HepG2 (cell line): ENCODE data around the gene FITM1. TPM values are rescaled to one million over a fixed set of nuclear protein-coding genes. Genes with fewer than 3 reads are reported as not detected.

Experiments
- ATAC-seq: fragments of 200-7000 bp; cut with Tn5 transposase; 3 replicates; pipeline ENCODE4 v1.9.1; 2020; ENCODE audit warnings: mild to moderate bottlenecking, moderate library complexity
- BruUV-seq: library from RNA; stranded (reverse); fragments of 400-500 nt; replicated peaks from 2 replicates; lab custom pipeline; 2021; lab: Mats Ljungman, UMichigan
- CTCF ChIA-PET: fragments of 300-600 bp; formaldehyde crosslinking; extraction: SDS; loops from one replicate; lab custom pipeline; 2021; ENCODE audit warnings: low total read pairs, inconsistent platforms, low intra/inter-chr PET ratio; lab: Yijun Ruan, JAX
- POLR2A ChIA-PET: fragments of 350-600 bp; sonication (Branson Sonifier 250); formaldehyde crosslinking; loops from one replicate; lab custom pipeline; 2020; ENCODE audit warnings: antibody characterized with exemption, inconsistent platforms; lab: Yijun Ruan, JAX
- DNase-seq: peaks from one replicate; pipeline ENCODE4 v3.0.0-alpha.2; 2015; ENCODE audit warnings: low spot score
- FAIRE-seq: peaks from 3 replicates; lab custom pipeline; 2011; peaks lifted over from hg19 to GRCh38; lab: Jason Lieb, UNC
- H2AFZ ChIP-seq: one replicate; pipeline ENCODE4 v1.6.1; 2011; ENCODE audit warnings: low read length, inconsistent platforms
- H3K27ac ChIP-seq: fragments of 300-600 bp; 3 replicates; pipeline ENCODE4 v1.8.0; 2011; ENCODE audit warnings: mixed run types, mild to moderate bottlenecking, mixed read lengths, low read length, inconsistent platforms; ENCODE audit not compliant: insufficient read depth; ENCODE audit errors: extremely low read length
- H3K27me3 ChIP-seq, 2 experiments: fragments of 200-600 bp in 1 of 2; 2 replicates in 1 of 2; 3 replicates in 1 of 2; pipeline versions ENCODE4 v1.6.0 to v1.8.0; 2011; ENCODE audit warnings: low read length in 2 of 2, mild to moderate bottlenecking in 2 of 2, moderate library complexity in 2 of 2, inconsistent platforms in 1 of 2; ENCODE audit not compliant: insufficient read depth in 2 of 2, control insufficient read depth in 1 of 2
- H3K36me3 ChIP-seq, 2 experiments: fragments of 200-600 bp in 1 of 2; replicated peaks in 1 of 2; 2 replicates in 1 of 2; 3 replicates in 1 of 2; pipeline versions ENCODE4 v1.5.1 to v1.8.0; 2011; ENCODE audit warnings: low read length in 2 of 2, inconsistent platforms in 1 of 2; ENCODE audit not compliant: insufficient read depth in 2 of 2, control insufficient read depth in 1 of 2
- H3K4me1 ChIP-seq: 2 replicates; pipeline ENCODE4 v1.5.1; 2012; ENCODE audit warnings: low read length, inconsistent platforms; ENCODE audit not compliant: insufficient read depth
- H3K4me2 ChIP-seq: 2 replicates; pipeline ENCODE4 v1.6.0; 2011; ENCODE audit warnings: low read depth, low read length, inconsistent platforms
- H3K4me3 ChIP-seq, 3 experiments: fragments of 200-600 bp in 1 of 3; sonication (generic), shearing (Covaris generic) in 1 of 3; replicated peaks in 1 of 3; 2 replicates each; pipeline ENCODE4 v1.5.1; 2011 to 2016; ENCODE audit warnings: low read length in 3 of 3, inconsistent platforms in 2 of 3, low read depth in 2 of 3, mild to moderate bottlenecking in 2 of 3, control low read depth in 1 of 3, mixed read lengths in 1 of 3; ENCODE audit not compliant: insufficient read depth in 1 of 3
- H3K79me2 ChIP-seq: one replicate; pipeline ENCODE4 v1.6.1; 2011; ENCODE audit warnings: low read length, inconsistent platforms; ENCODE audit not compliant: insufficient read depth
- H3K9ac ChIP-seq: 2 replicates; pipeline ENCODE4 v1.6.0; 2011; ENCODE audit warnings: mild to moderate bottlenecking, low read depth, low read length, inconsistent platforms; ENCODE audit not compliant: insufficient read depth
- H3K9me3 ChIP-seq: 2 replicates; pipeline ENCODE4 v1.5.1; 2012; ENCODE audit warnings: mild to moderate bottlenecking, low read length
- H4K20me1 ChIP-seq: 2 replicates; pipeline ENCODE4 v1.6.0; 2011; ENCODE audit warnings: inconsistent platforms, mild to moderate bottlenecking, low read length, moderate library complexity; ENCODE audit not compliant: insufficient read depth
- KLF9 ChIP-seq: IDR thresholded peaks from 2 replicates; pipeline ENCODE4 v1.6.1; 2016; ENCODE audit warnings: low read depth
- NFKB2 ChIP-seq: sonication (generic); formaldehyde crosslinking; IDR thresholded peaks from 2 replicates; pipeline ENCODE4 v1.4.0; 2020; ENCODE audit warnings: missing genetic modification reagents, borderline replicate concordance
- PLRG1 ChIP-seq: fragments of 450-650 bp; conservative IDR thresholded peaks from 2 replicates; pipeline ENCODE4 v1.6.1; 2016
- RARA ChIP-seq: IDR thresholded peaks from 2 replicates; pipeline ENCODE4 v1.6.1; 2016; ENCODE audit warnings: missing genetic modification reagents, missing compliant biosample characterization
- TCF7L2 ChIP-seq: IDR thresholded peaks from 2 replicates; pipeline ENCODE4 v1.6.1; 2011; ENCODE audit warnings: mild to moderate bottlenecking, low read depth, low read length, moderate library complexity
- TEAD2 ChIP-seq: sonication (generic); formaldehyde crosslinking; IDR thresholded peaks from 2 replicates; pipeline ENCODE4 v1.9.0; 2021; ENCODE audit warnings: missing genetic modification reagents
- ZMYM2 ChIP-seq: sonication (generic); formaldehyde crosslinking; IDR thresholded peaks from 2 replicates; pipeline ENCODE4 v1.8.0; 2022; ENCODE audit warnings: mild to moderate bottlenecking, missing genetic modification reagents
- ZMYM4 ChIP-seq: sonication (generic); formaldehyde crosslinking; IDR thresholded peaks from 2 replicates; pipeline ENCODE4 v1.8.1; 2023; ENCODE audit warnings: mild to moderate bottlenecking, missing genetic modification reagents
- ZNF256 ChIP-seq: sonication (generic); formaldehyde crosslinking; conservative IDR thresholded peaks from 2 replicates; pipeline ENCODE4 v1.4.0; 2020; ENCODE audit warnings: missing genetic modification reagents
- ZNF772 ChIP-seq: sonication (generic); formaldehyde crosslinking; IDR thresholded peaks from 2 replicates; pipeline ENCODE4 v1.5.0; 2020; ENCODE audit warnings: mild to moderate bottlenecking, missing genetic modification reagents
- ZNF788 ChIP-seq: sonication (generic); formaldehyde crosslinking; IDR thresholded peaks from 2 replicates; pipeline ENCODE4 v1.5.0; 2020; ENCODE audit warnings: mild to moderate bottlenecking, missing genetic modification reagents, borderline replicate concordance
- WGBS: methylation state at CpG from one replicate; pipeline ENCODE4 v1.1.6; 2017; ENCODE audit warnings: low lambda C conversion rate; 5-methylcytosine and 5-hydroxymethylcytosine counted together
- in situ Hi-C: cut with HindIII; loops from 2 replicates; pipeline ENCODE4 v1.10.0; 2017; ENCODE audit warnings: low pct_unique_long_range_greater_than_20kb; ENCODE audit not compliant: extremely low pct_ligation_motif_present
- intact Hi-C: fragments of 100-400 bp; cut with micrococcal nuclease; formaldehyde crosslinking; loops from one replicate; pipeline ENCODE4 v1.10.0; 2022; ENCODE audit not compliant: unreplicated experiment
- polyA plus RNA-seq, 8 experiments: library from polyadenylated mRNA; depleted of rRNA in 3 of 8; stranded (reverse) in 7 of 8; unstranded in 1 of 8; fragments of >200 nt; fragmentation: Illumina TruSeq in 4 of 8; extraction: Trizol in 4 of 8; gene quantifications; 2 replicates each; pipeline versions ENCODE4 v1.2.1 to v1.2.3, GENCODE V29; 2011 to 2016; ENCODE audit warnings: low read depth in 4 of 8, missing spikeins in 1 of 8, mixed read lengths in 1 of 8; ENCODE audit not compliant: insufficient read depth in 1 of 8
- total RNA-seq, 5 experiments: library from RNA; depleted of rRNA; stranded (reverse); fragments of >200 nt; fragmentation: Illumina TruSeq; extraction: Trizol; gene quantifications; 2 replicates each; pipeline ENCODE4 v1.2.3, GENCODE V29; 2016; ENCODE audit warnings: low read depth in 1 of 5
- TF ChIP-seq, protein P1 (sequence below): sonication (generic); formaldehyde crosslinking; IDR thresholded peaks from 2 replicates; pipeline ENCODE4 v1.5.0; 2020; ENCODE audit warnings: missing genetic modification reagents, mild to moderate bottlenecking, borderline replicate concordance
- TF ChIP-seq, protein P2 (sequence below): conservative IDR thresholded peaks from 2 replicates; pipeline ENCODE4 v1.6.1; 2018; ENCODE audit warnings: missing genetic modification reagents
- TF ChIP-seq, protein P3 (sequence below): IDR thresholded peaks from 2 replicates; pipeline ENCODE4 v1.6.1; 2016; ENCODE audit warnings: mild to moderate bottlenecking
- TF ChIP-seq, protein P4 (sequence below): sonication (generic); formaldehyde crosslinking; IDR thresholded peaks from 2 replicates; pipeline ENCODE4 v1.8.0; 2023; ENCODE audit warnings: mild to moderate bottlenecking, missing genetic modification reagents
- TF ChIP-seq, protein P5 (sequence below): sonication (generic); formaldehyde crosslinking; IDR thresholded peaks from 2 replicates; pipeline ENCODE4 v1.5.0; 2020; ENCODE audit warnings: mild to moderate bottlenecking, missing genetic modification reagents

Gene FITM1
- total and polyA plus RNA-seq, 2 of the 13 experiments (the other 11 are each of a cell fraction or from before 2014, with no cell fraction given) = 2.7 to 5.8 TPM

DNA sequence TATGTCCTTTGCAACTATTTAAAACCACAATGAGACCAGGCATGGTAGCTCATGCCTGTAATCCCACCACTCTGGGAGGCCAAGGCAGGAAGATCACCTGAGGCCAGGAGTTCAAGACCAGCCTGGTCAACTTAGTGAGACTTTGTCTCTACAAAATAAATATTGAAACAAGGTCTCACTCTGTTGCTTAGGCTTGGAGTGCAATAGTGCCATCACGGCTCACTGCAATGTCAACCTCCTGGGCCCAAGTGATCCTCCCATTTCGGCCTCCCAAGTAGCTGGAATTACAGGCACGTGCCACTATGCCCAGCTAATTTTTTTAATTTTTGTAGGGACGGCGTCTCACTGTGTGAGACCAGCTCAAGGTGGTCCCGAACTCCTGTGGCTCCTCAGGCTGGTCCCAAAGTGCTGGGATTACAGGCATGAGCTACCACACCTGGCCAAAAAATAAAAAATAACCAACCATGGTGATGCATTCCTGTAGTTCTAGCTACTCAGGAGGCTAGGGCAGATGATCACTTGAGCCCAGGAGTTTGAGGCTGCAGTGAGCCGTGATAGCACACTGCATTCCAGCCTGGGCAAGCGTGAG lies 955 bp upstream of the FITM1 start:
- Histone ChIP-seq H3K4me3 (no peak overlapping the region), H3K36me3 (no peaks in the 10 kb centered on the region), H2AFZ (no peak overlapping the region), H3K27me3 (no peaks in the 10 kb centered on the region), H3K4me1 (peaks cover 40% of the 10 kb centered on the region), H4K20me1 (no peaks in the 10 kb centered on the region), H3K79me2 (no peaks in the 10 kb centered on the region), H3K9ac (no peak overlapping the region), H3K9me3 (no peaks in the 10 kb centered on the region), H3K27ac (no peak overlapping the region), H3K4me2 (no peak overlapping the region)
- FAIRE-seq (no peak), ATAC-seq (no peak), DNase-seq (no peak)
- no TSS peak for BruUV-seq
- CTCF ChIA-PET = no interaction called here
- intact Hi-C loops = no loop called here
- POLR2A ChIA-PET = interaction anchor here (0.7 to 22.7 kb wide), 7 partner anchors 9 to 59 kb away, joined by 3 to 977 read pairs (median 4); partner anchors contain the start of genes DCAF11, EMC9, IPO4 and IRF9
- 90% methylated on average over 8 of the region's 8 CpGs for WGBS
- in situ Hi-C loops = loop anchor here (25.0 kb wide), 1 partner anchor 817 kb away; the partner anchor contains the start of genes BCL2L2, PABPN1 and PPP1R3E
- TF ChIP-seq TEAD2 (CRISPR knock-in tag) (no peak), TCF7L2 (no peak), ZNF772 (CRISPR knock-in tag) (no peak), PLRG1 (no peak), ZMYM4 (peak; percentile 21; the same call in 1 of the 2 replicates), ZMYM2 (CRISPR knock-in tag) (peak; percentile 91), NFKB2 (CRISPR knock-in tag) (no peak), RARA (CRISPR knock-in tag) (peak; percentile 42; the same call in 1 of the 2 replicates), KLF9 (no peak), ZNF256 (CRISPR knock-in tag) (no peak), ZNF788 (CRISPR knock-in tag) (no peak)
- TF ChIP-seq, protein P1, sequence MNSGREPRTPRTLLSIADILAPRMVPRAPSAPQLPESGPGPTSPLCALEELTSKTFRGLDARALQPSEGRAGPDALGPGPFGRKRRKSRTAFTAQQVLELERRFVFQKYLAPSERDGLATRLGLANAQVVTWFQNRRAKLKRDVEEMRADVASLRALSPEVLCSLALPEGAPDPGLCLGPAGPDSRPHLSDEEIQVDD = 0 out of 2 replicates have a peak, but pooled peaks have one; percentile 52
- TF ChIP-seq, protein P2, sequence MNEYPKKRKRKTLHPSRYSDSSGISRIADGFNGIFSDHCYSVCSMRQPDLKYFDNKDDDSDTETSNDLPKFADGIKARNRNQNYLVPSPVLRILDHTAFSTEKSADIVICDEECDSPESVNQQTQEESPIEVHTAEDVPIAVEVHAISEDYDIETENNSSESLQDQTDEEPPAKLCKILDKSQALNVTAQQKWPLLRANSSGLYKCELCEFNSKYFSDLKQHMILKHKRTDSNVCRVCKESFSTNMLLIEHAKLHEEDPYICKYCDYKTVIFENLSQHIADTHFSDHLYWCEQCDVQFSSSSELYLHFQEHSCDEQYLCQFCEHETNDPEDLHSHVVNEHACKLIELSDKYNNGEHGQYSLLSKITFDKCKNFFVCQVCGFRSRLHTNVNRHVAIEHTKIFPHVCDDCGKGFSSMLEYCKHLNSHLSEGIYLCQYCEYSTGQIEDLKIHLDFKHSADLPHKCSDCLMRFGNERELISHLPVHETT (CRISPR knock-in tag) = no peak
- TF ChIP-seq, protein P3, sequence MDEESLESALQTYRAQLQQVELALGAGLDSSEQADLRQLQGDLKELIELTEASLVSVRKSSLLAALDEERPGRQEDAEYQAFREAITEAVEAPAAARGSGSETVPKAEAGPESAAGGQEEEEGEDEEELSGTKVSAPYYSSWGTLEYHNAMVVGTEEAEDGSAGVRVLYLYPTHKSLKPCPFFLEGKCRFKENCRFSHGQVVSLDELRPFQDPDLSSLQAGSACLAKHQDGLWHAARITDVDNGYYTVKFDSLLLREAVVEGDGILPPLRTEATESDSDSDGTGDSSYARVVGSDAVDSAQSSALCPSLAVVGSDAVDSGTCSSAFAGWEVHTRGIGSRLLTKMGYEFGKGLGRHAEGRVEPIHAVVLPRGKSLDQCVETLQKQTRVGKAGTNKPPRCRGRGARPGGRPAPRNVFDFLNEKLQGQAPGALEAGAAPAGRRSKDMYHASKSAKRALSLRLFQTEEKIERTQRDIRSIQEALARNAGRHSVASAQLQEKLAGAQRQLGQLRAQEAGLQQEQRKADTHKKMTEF (CRISPR knock-in tag) = no peak
- TF ChIP-seq, protein P4, sequence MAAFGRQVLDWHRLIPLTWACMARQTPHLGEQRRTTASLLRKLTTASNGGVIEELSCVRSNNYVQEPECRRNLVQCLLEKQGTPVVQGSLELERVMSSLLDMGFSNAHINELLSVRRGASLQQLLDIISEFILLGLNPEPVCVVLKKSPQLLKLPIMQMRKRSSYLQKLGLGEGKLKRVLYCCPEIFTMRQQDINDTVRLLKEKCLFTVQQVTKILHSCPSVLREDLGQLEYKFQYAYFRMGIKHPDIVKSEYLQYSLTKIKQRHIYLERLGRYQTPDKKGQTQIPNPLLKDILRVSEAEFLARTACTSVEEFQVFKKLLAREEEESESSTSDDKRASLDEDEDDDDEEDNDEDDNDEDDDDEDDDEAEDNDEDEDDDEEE (CRISPR knock-in tag) = 0 out of 2 replicates have a peak, but pooled peaks have one; percentile 28
- TF ChIP-seq, protein P5, sequence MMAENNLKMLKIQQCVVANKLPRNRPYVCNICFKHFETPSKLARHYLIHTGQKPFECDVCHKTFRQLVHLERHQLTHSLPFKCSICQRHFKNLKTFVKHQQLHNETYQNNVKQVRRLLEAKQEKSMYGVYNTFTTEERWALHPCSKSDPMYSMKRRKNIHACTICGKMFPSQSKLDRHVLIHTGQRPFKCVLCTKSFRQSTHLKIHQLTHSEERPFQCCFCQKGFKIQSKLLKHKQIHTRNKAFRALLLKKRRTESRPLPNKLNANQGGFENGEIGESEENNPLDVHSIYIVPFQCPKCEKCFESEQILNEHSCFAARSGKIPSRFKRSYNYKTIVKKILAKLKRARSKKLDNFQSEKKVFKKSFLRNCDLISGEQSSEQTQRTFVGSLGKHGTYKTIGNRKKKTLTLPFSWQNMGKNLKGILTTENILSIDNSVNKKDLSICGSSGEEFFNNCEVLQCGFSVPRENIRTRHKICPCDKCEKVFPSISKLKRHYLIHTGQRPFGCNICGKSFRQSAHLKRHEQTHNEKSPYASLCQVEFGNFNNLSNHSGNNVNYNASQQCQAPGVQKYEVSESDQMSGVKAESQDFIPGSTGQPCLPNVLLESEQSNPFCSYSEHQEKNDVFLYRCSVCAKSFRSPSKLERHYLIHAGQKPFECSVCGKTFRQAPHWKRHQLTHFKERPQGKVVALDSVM (CRISPR knock-in tag) = peak; percentile 96
